Esophagus muscularis mucosa (tissue), 4 donors: ENCODE results near the gene DOCK1. TPM values are rescaled to one million over a fixed set of nuclear protein-coding genes. Genes with fewer than 3 reads are reported as not detected.
A peak's percentile ranks its signal among the peaks of the same experiment; 100 is the strongest.
"Not testable (repeated sequence)": the region's sequence is repeated elsewhere in the genome, so short reads cannot be mapped to it uniquely, and the experiment has no call there.

ENCODE experiments used
- DNase-seq: peaks from one replicate; pipeline ENCODE4 v3.0.0-alpha.2; 2017; ENCODE audit errors: extremely low spot score
- H3K27ac ChIP-seq, 4 donors: fragments of 200-600 bp; sonication (generic); replicated peaks in 1 of 4; 1 replicate in 3 of 4; 2 replicates in 1 of 4; pipeline ENCODE4 v1.5.1; 2016 to 2019; ENCODE audit warnings: mild to moderate bottlenecking in 1 of 4
- H3K27me3 ChIP-seq, 4 donors: fragments of 200-600 bp; sonication (generic); one replicate each; pipeline versions ENCODE4 v1.5.1 to v1.6.0; 2016 to 2019
- H3K36me3 ChIP-seq, 4 donors: fragments of 200-600 bp; sonication (generic); one replicate each; pipeline ENCODE4 v1.5.1; 2016 to 2019
- H3K4me1 ChIP-seq, 4 donors: fragments of 200-600 bp; sonication (generic); one replicate each; pipeline ENCODE4 v1.5.1; 2016 to 2019
- H3K4me3 ChIP-seq, 4 donors: fragments of 200-600 bp; sonication (generic); 1 replicate in 2 of 4; 2 replicates in 2 of 4; pipeline ENCODE4 v1.5.1; 2016 to 2019; ENCODE audit warnings: mild to moderate bottlenecking in 4 of 4, moderate library complexity in 1 of 4
- H3K9me3 ChIP-seq, 4 donors: fragments of 200-600 bp; sonication (generic); 1 replicate in 3 of 4; 2 replicates in 1 of 4; pipeline ENCODE4 v1.5.1; 2016 to 2019
- CTCF ChIP-seq, 3 experiments: fragments of 200-600 bp in 2 of 3; fragments of 450-650 bp in 1 of 3; sonication (generic) in 2 of 3; IDR thresholded peaks; one replicate each; pipeline ENCODE4 v1.5.1; 2017 to 2019; ENCODE audit warnings: antibody characterized with exemption in 3 of 3, mild to moderate bottlenecking in 2 of 3, moderate library complexity in 1 of 3
- EP300 ChIP-seq: sonication (generic); formaldehyde crosslinking; IDR thresholded peaks from one replicate; pipeline ENCODE4 v1.6.1; 2017; ENCODE audit warnings: antibody characterized with exemption
- POLR2A ChIP-seq: fragments of 450-650 bp; IDR thresholded peaks from one replicate; pipeline ENCODE4 v1.6.1; 2017; ENCODE audit warnings: antibody characterized with exemption, moderate library complexity, mild to moderate bottlenecking, low read depth
- POLR2AphosphoS5 ChIP-seq, 2 donors: sonication (generic); formaldehyde crosslinking; IDR thresholded peaks; one replicate each; pipeline ENCODE4 v1.6.1; 2017; ENCODE audit warnings: antibody characterized with exemption in 2 of 2
- WGBS: methylation state at CpG from one replicate; pipeline ENCODE4 v1.1.5; 2018; 5-methylcytosine and 5-hydroxymethylcytosine counted together
- intact Hi-C: fragments of 100-400 bp; cut with DNase I; formaldehyde crosslinking; loops from one replicate; pipeline ENCODE4 v1.15.1; 2023
- total RNA-seq, 4 donors: library from RNA; depleted of rRNA; stranded (reverse); fragments of >200 nt; gene quantifications; one replicate each; pipeline versions ENCODE4 v1.1.0 to v1.2.1, GENCODE V29; 2016

Gene DOCK1
- total RNA-seq, 4 donors from 2014 or later = 41.4 to 60.3 (median 55.3) TPM

GRCh38 chr10:126914561-126914960 lies 9.3 kb downstream of the DOCK1 start:
- Histone ChIP-seq H3K4me1 (peaks cover 20 to 41% (median 39%) of the 10 kb centered on the region in 4 donors), H3K27ac (no peak overlapping the region), H3K9me3 (no peaks in the 10 kb centered on the region), H3K4me3 (no peak overlapping the region), H3K27me3 (no peaks in the 10 kb centered on the region), H3K36me3 (no peaks in the 10 kb centered on the region)
- intact Hi-C loops = no loop called here
- WGBS = 92% methylated on average over 1 of the region's 1 CpG
- TF ChIP-seq EP300 (no peak), CTCF (IDR thresholded peaks at IDR 0.05) (no peak), POLR2A (no peak), POLR2AphosphoS5 (IDR thresholded peaks at IDR 0.05) (no peak)
- DNase-seq = no peak

- H3K4me3 ChIP-seq, H3K27ac ChIP-seq, H3K27me3 ChIP-seq, DNase-seq, H3K36me3 ChIP-seq, H3K9me3 ChIP-seq, intact Hi-C loops: not testable (repeated sequence)
- WGBS = 95% methylated on average over 7 of the region's 12 CpGs
- peaks cover 22 to 28% (median 27%) of the 10 kb centered on the region in 4 donors for H3K4me1 ChIP-seq
Observed at GRCh38 chr10:126916952-126917351, 11.7 kb downstream of the DOCK1 start.

GRCh38 chr10:126917375-126917774 lies 12.1 kb downstream of the DOCK1 start:
- DNase-seq = no peak
- H3K27me3 ChIP-seq = no peaks in the 10 kb centered on the region
- H3K4me3 ChIP-seq = no peak overlapping the region
- peaks cover 24 to 32% (median 31%) of the 10 kb centered on the region in 4 donors for H3K4me1 ChIP-seq
- intact Hi-C loops = no loop called here
- 86% methylated on average over 7 of the region's 7 CpGs for WGBS
- TF ChIP-seq CTCF (IDR thresholded peaks at IDR 0.05) (no peak), POLR2A (no peak), POLR2AphosphoS5 (IDR thresholded peaks at IDR 0.05) (no peak), EP300 (no peak)
- no peak overlapping the region for H3K27ac ChIP-seq
- peaks cover 0 to 7% (median 2%) of the 10 kb centered on the region in 4 donors for H3K36me3 ChIP-seq
- no peaks in the 10 kb centered on the region for H3K9me3 ChIP-seq

GRCh38 chr10:126917975-126918908 lies 13.0 kb downstream of the DOCK1 start:
- peaks cover 0 to 7% (median 2%) of the 10 kb centered on the region in 4 donors for H3K36me3 ChIP-seq
- H3K27ac ChIP-seq = peak overlapping the region in 2 of 4 donors; percentile 5 to 10
- DNase-seq = no peak
- peaks cover 25 to 33% (median 31%) of the 10 kb centered on the region in 4 donors for H3K4me1 ChIP-seq
- intact Hi-C loops = no loop called here
- H3K27me3 ChIP-seq = no peaks in the 10 kb centered on the region
- TF ChIP-seq POLR2A (no peak), POLR2AphosphoS5 (IDR thresholded peaks at IDR 0.05) (no peak), EP300 (no peak), CTCF (IDR thresholded peaks at IDR 0.05) (no peak)
- H3K4me3 ChIP-seq = no peak overlapping the region
- H3K9me3 ChIP-seq = no peaks in the 10 kb centered on the region
- 78% methylated on average over 10 of the region's 24 CpGs for WGBS

GRCh38 chr10:126919426-126919825 lies 14.2 kb downstream of the DOCK1 start:
- no peak for TF ChIP-seq CTCF (IDR thresholded peaks at IDR 0.05)
- WGBS = 78% methylated on average over 13 of the region's 13 CpGs
- intact Hi-C loops = no loop called here
- no peaks in the 10 kb centered on the region for H3K9me3 ChIP-seq
- H3K27me3 ChIP-seq = no peaks in the 10 kb centered on the region
- DNase-seq = no peak
- peak overlapping the region in 1 of 4 donors; percentile 36 for H3K27ac ChIP-seq
- H3K4me3 ChIP-seq = no peak overlapping the region
- H3K36me3 ChIP-seq = peaks cover 0 to 7% (median 2%) of the 10 kb centered on the region in 4 donors
- peaks cover 23 to 33% (median 30%) of the 10 kb centered on the region in 4 donors for H3K4me1 ChIP-seq
